SK-N-SH (cell line): ENCODE data around the gene ZKSCAN2.

Source experiments
- GABPA ChIP-seq: IDR thresholded peaks from 2 replicates; pipeline ENCODE4 v1.4.0; 2012; ENCODE audit warnings: low read depth, mild to moderate bottlenecking
- TAF1 ChIP-seq: IDR thresholded peaks from 2 replicates; pipeline ENCODE4 v1.6.1; 2012; ENCODE audit warnings: low read depth, mild to moderate bottlenecking, low read length, moderate library complexity, borderline replicate concordance

GRCh38 chr16:25253322-25253721 is 4.3 kb downstream of the ZKSCAN2 start:
- TF ChIP-seq TAF1 (no peak), GABPA (no peak)
